DOHH2 (cell line): ENCODE data around the gene TTC21A.

Experiments used
- CTCF ChIP-seq: fragments of 200-600 bp; sonication (generic); IDR thresholded peaks from one replicate; pipeline ENCODE4 v1.5.1; 2014; ENCODE audit warnings: antibody characterized with exemption, mild to moderate bottlenecking, low read depth, low read length; ENCODE audit not compliant: poor library complexity, severe bottlenecking
- EZH2phosphoT487 ChIP-seq: fragments of 200-600 bp; sonication (generic); IDR thresholded peaks from 2 replicates; pipeline ENCODE4 v1.6.1; 2017; ENCODE audit warnings: borderline replicate concordance, mild to moderate bottlenecking, antibody characterized with exemption, low read length, moderate library complexity, mixed read lengths

GRCh38 chr3:39137991-39138803 is 30.7 kb downstream of the TTC21A start:
- TF ChIP-seq EZH2phosphoT487 (no peak), CTCF (no peak)
